LNCaP clone FGC (cell line): Measurements from ENCODE around the gene VPS51.

Experiments
- DNase-seq: peaks from one replicate; pipeline ENCODE4 v3.0.0-alpha.2; 2011; ENCODE audit warnings: low read depth
- H3K4me3 ChIP-seq: 2 replicates; pipeline ENCODE4 v1.5.1; 2011; ENCODE audit warnings: mild to moderate bottlenecking, low read depth, low read length, control low read depth
- TF ChIP-seq, protein P1 (sequence below): IDR thresholded peaks from 2 replicates; pipeline ENCODE4 v1.5.1; 2012; ENCODE audit warnings: mild to moderate bottlenecking; ENCODE audit not compliant: control insufficient read depth, insufficient read depth; ENCODE audit errors: extremely low read depth

VPS51 gene

GRCh38 chr11:65063532-65063931 is 32.5 kb upstream of the VPS51 start:
- TF ChIP-seq, protein P1, sequence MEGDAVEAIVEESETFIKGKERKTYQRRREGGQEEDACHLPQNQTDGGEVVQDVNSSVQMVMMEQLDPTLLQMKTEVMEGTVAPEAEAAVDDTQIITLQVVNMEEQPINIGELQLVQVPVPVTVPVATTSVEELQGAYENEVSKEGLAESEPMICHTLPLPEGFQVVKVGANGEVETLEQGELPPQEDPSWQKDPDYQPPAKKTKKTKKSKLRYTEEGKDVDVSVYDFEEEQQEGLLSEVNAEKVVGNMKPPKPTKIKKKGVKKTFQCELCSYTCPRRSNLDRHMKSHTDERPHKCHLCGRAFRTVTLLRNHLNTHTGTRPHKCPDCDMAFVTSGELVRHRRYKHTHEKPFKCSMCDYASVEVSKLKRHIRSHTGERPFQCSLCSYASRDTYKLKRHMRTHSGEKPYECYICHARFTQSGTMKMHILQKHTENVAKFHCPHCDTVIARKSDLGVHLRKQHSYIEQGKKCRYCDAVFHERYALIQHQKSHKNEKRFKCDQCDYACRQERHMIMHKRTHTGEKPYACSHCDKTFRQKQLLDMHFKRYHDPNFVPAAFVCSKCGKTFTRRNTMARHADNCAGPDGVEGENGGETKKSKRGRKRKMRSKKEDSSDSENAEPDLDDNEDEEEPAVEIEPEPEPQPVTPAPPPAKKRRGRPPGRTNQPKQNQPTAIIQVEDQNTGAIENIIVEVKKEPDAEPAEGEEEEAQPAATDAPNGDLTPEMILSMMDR = no peak
- H3K4me3 ChIP-seq = no peak overlapping the region
- DNase-seq = no peak

GRCh38 chr11:65064847-65065240 is 31.2 kb upstream of the VPS51 start:
- TF ChIP-seq, protein P1 = no peak
- no peak for DNase-seq
- no peak overlapping the region for H3K4me3 ChIP-seq

GRCh38 chr11:65065851-65066250 is 30.2 kb upstream of the VPS51 start:
- no peak overlapping the region for H3K4me3 ChIP-seq
- TF ChIP-seq, protein P1 = no peak
- no peak for DNase-seq

GRCh38 chr11:65066315-65066714 is 29.7 kb upstream of the VPS51 start:
- TF ChIP-seq, protein P1 = no peak

GRCh38 chr11:65066805-65067291 is 29.2 kb upstream of the VPS51 start:
- TF ChIP-seq, protein P1 = no peak
- DNase-seq = no peak
- no peak overlapping the region for H3K4me3 ChIP-seq

More at GRCh38 chr11:65066315-65066714, 29.7 kb upstream of the VPS51 start:
- no peak for DNase-seq
- H3K4me3 ChIP-seq = no peak overlapping the region

GRCh38 chr11:65067446-65067845 is 28.6 kb upstream of the VPS51 start:
- DNase-seq = no peak
- H3K4me3 ChIP-seq = no peak overlapping the region
- TF ChIP-seq, protein P1 = no peak

GRCh38 chr11:65069217-65069616 is 26.8 kb upstream of the VPS51 start:
- no peak overlapping the region for H3K4me3 ChIP-seq
- DNase-seq = no peak
- TF ChIP-seq, protein P1 = no peak
